Measurements from ENCODE around the gene NEURL2.
"Not testable (repeated sequence)": the region's sequence is repeated elsewhere in the genome, so short reads cannot be mapped to it uniquely, and the experiment has no call there.

Gene NEURL2

DNA sequence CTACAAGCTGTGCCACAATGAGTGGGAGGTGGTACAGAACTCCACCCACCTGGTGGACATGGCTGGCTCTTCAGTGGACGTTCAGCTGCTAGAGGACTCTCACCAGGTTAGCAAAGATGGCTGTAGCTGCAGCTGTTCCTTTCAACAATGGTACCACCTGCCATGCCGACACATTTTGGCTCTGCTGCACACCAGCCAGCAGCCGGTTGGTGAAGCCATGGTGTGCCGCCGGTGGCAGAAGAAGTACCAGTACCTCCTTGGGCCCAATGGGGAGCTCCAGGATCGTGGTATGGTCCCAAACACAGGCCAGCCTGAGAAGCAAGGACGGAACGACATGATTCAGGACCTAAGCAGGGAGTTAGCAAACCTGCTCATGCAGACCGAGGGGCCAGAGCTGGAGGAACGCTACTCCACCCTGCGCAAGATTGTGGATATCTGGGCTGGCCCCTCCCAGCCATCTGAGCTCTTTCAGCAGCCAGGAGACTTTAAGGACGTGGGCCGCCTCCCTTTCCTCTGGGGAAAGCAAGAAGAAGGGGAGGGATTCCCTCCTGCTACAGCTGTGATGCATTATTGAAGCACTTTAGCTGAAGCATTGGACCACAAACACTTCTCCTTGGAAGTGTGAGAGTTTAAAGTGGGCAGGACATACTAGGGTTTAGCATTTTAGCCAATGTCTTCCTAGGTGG, 12.8 kb downstream of the NEURL2 start:
- H3K4me3 ChIP-seq (ENCODE audit: low read length) = no peak overlapping the region
- TF ChIP-seq, protein P1, sequence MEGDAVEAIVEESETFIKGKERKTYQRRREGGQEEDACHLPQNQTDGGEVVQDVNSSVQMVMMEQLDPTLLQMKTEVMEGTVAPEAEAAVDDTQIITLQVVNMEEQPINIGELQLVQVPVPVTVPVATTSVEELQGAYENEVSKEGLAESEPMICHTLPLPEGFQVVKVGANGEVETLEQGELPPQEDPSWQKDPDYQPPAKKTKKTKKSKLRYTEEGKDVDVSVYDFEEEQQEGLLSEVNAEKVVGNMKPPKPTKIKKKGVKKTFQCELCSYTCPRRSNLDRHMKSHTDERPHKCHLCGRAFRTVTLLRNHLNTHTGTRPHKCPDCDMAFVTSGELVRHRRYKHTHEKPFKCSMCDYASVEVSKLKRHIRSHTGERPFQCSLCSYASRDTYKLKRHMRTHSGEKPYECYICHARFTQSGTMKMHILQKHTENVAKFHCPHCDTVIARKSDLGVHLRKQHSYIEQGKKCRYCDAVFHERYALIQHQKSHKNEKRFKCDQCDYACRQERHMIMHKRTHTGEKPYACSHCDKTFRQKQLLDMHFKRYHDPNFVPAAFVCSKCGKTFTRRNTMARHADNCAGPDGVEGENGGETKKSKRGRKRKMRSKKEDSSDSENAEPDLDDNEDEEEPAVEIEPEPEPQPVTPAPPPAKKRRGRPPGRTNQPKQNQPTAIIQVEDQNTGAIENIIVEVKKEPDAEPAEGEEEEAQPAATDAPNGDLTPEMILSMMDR (conservative IDR thresholded peaks at IDR 0.05; ENCODE audit: low read depth, low read length) = no peak
- no peak for DNase-seq (ENCODE audit: low read depth)

DNA sequence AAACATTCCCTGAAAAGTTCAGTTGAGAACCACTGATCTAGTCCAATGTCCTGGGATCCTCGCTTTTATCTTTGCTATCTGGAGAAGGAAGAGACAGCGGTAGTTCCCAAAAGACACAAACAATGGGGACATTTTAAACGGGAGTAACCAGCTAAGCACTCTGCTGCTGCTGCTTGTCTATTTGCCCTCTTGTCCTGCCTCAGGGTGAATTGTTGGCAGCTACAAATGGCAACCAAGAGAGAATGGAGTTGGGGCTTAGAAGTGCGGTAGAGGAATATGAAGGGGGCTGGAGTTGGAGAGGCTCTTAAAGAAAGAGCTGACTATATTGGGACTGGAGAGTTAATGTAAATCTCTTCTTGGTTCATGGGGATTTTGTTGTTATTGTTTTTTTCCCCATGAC, 16.4 kb downstream of the NEURL2 start:
- TF ChIP-seq, protein P1 (conservative IDR thresholded peaks at IDR 0.05; ENCODE audit: low read depth, low read length) = no peak
- H3K4me3 ChIP-seq (ENCODE audit: low read length) = no peak overlapping the region
- DNase-seq (ENCODE audit: low read depth) = no peak

DNA sequence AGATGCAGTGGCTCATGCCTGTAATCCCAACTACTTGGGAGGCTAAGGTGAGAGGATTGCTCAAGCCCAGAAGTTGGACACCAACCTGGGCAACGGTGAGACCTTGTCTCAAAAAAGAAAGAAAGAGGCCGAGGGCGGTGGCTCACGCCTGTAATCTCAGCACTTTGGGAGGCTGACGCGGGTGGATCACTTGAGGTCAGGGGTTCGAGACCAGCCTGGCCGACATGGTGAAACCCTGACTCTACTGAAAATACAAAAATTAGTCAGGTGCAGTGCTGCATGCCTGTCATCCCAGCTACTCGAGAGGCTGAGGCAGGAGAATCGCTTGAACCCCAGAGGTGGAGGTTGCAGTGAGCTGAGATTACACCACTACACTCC, 16.9 kb downstream of the NEURL2 start:
- not testable (repeated sequence) for DNase-seq (ENCODE audit: low read depth); H3K4me3 ChIP-seq (ENCODE audit: low read length)

DNA sequence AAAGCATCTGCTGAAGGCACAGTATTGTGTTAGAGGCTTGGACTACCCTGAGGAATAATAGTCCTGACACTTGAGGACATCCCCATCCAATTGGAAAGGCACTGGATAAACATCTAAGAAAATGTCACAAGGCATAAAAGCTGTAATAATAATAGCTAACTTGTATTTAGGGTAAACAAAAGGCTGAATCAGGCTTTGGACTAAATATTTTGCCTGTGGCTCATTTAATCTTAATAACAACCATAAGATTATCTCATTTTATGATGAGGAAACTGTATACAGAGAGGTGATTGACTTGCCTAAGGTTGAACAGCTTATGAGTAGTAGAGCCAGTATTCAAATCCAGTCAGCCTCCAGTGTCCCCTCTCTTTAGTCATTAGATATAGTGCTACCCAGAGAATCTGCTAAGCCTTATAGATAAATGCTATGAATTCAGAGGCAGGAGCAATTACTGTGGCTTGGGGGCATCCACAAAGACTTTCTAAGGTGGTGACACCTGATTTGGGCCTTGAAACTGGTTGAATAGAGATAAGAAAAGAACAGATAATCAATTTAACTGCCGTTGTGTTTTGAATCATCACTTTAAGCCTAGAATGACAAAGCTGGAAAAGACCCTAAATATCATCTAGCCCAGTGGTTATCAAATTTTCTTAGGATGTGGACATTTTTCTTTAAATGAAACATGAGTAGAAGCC, 17.5 kb downstream of the NEURL2 start:
- DNase-seq (ENCODE audit: low read depth) = no peak
- TF ChIP-seq, protein P1 (conservative IDR thresholded peaks at IDR 0.05; ENCODE audit: low read depth, low read length) = no peak

DNA sequence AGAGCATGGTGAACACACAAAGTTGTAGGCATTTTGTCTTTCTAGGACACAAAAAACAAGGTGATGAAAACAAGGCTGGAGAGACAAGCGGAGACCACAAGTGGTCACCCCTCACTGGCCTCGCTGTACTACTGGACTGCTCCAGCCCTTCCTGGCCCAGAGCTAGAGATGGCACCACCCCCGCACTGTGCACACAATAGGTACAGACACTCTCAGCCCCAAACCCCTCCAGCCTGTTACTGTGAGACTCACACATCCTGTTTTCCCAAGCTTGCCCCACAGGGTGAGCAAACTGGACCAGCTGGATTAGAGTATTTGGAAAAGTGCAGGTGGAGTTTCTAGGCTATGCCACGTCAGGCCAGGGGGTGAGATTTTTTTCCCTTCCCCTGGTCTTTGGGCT, 18.4 kb downstream of the NEURL2 start:
- H3K4me3 ChIP-seq (ENCODE audit: low read length) = no peak overlapping the region
- no peak for DNase-seq (ENCODE audit: low read depth)

More for the DNA sequence above, 17.5 kb downstream of the NEURL2 start:
- no peak overlapping the region for H3K4me3 ChIP-seq (ENCODE audit: low read length)

DNA sequence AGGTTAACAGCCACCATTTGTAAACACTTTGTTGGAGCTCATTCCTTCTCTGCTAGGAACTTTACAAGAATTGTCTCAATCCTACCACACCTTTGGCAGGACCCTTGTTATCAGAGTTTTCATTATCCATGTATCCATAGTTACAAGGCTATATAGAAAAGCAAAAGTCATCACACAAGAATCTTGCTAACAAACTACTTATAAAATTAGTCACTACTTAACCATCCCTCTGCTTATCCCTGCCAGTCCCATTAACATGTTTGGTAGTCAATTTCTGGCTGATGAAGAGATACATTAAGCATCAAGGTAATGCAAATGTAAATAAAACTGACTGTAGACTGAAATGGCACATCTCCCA, 23.2 kb downstream of the NEURL2 start:
- DNase-seq (ENCODE audit: low read depth) = peak; percentile 46
- no peak overlapping the region for H3K4me3 ChIP-seq (ENCODE audit: low read length)
- TF ChIP-seq, protein P1 (conservative IDR thresholded peaks at IDR 0.05; ENCODE audit: low read depth, low read length) = no peak

More for the DNA sequence above, 18.4 kb downstream of the NEURL2 start:
- TF ChIP-seq, protein P1 (conservative IDR thresholded peaks at IDR 0.05; ENCODE audit: low read depth, low read length) = no peak

DNA sequence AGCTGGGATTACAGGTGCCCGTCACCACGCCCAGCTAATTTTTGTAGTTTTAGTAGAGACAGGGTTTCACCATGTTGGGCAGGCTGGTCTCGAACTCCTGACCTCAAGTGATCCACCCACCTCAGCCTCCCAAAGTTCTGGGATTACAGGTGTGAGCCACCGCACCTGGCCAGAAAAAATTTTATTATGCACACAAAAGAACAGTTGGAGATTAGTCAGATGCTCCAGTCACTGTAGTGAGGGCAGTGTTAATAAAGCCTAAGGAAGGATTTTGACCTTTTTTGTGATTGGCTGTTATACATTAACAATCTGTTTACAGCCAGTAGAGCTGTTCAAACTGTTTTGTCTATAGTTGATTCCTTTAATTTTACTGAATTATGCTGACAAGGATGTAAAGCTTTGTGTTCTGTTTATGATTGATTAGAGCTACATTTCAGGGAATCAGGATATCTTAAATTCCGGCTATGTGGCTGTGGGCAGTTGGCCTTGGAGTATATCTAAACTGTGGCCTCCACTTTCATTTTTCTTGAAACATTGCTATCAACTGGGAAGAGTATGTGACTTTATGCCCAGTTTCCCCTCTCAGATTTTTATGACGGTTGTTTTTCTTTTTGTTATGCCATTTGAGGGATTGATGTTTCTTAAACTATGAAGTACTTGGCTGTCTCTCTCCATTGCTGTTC, 23.7 kb downstream of the NEURL2 start:
- no peak overlapping the region for H3K4me3 ChIP-seq (ENCODE audit: low read length)
- DNase-seq (ENCODE audit: low read depth) = no peak
- TF ChIP-seq, protein P1 (conservative IDR thresholded peaks at IDR 0.05; ENCODE audit: low read depth, low read length) = no peak
